Thyroid gland (tissue), 4 donors: ENCODE measurements around the gene MYO18B. TPM values are rescaled to one million over a fixed set of nuclear protein-coding genes. Genes with fewer than 3 reads are reported as not detected.

Experiments
- DNase-seq, 2 donors: peaks; one replicate each; pipeline ENCODE4 v3.0.0-alpha.2; 2019
- H3K27ac ChIP-seq, 3 donors: fragments of 200-600 bp; sonication (generic); 1 replicate in 2 of 3; 2 replicates in 1 of 3; pipeline ENCODE4 v1.5.1; 2016 to 2019; ENCODE audit warnings: mild to moderate bottlenecking in 1 of 3, moderate library complexity in 1 of 3
- H3K27me3 ChIP-seq: fragments of 200-600 bp; sonication (generic); one replicate; pipeline ENCODE4 v1.5.1; 2019
- H3K36me3 ChIP-seq, 2 donors: fragments of 200-600 bp; sonication (generic); one replicate each; pipeline ENCODE4 v1.5.1; 2016 to 2019
- H3K4me1 ChIP-seq, 2 donors: fragments of 200-600 bp; sonication (generic); one replicate each; pipeline ENCODE4 v1.5.1; 2017 to 2019
- H3K4me3 ChIP-seq, 3 donors: fragments of 200-600 bp; sonication (generic); replicated peaks in 1 of 3; 1 replicate in 2 of 3; 2 replicates in 1 of 3; pipeline ENCODE4 v1.5.1; 2016; ENCODE audit warnings: mild to moderate bottlenecking in 1 of 3
- H3K9me3 ChIP-seq: fragments of 200-600 bp; sonication (generic); one replicate; pipeline ENCODE4 v1.5.1; 2017
- CTCF ChIP-seq, 6 experiments: fragments of 200-600 bp in 3 of 6; fragments of 450-650 bp in 3 of 6; sonication (generic) in 3 of 6; IDR thresholded peaks; one replicate each; pipeline ENCODE4 v1.5.1; 2016 to 2019; ENCODE audit warnings: antibody characterized with exemption in 6 of 6, mild to moderate bottlenecking in 2 of 6, inconsistent platforms in 1 of 6, moderate library complexity in 1 of 6
- POLR2A ChIP-seq, 2 donors: fragments of 450-650 bp; IDR thresholded peaks; one replicate each; pipeline ENCODE4 v1.6.1; 2017; ENCODE audit warnings: antibody characterized with exemption in 2 of 2, mild to moderate bottlenecking in 2 of 2, moderate library complexity in 1 of 2
- WGBS, 2 donors: methylation state at CpG; one replicate each; pipeline ENCODE4 v1.1.5; 2017; 5-methylcytosine and 5-hydroxymethylcytosine counted together
- intact Hi-C: fragments of 100-400 bp; cut with DNase I; formaldehyde crosslinking; loops from one replicate; pipeline ENCODE4 v1.15.1; 2023
- total RNA-seq, 4 donors: library from RNA; depleted of rRNA; stranded (reverse); fragments of >200 nt; gene quantifications; one replicate each; pipeline ENCODE4 v1.2.3, GENCODE V29; 2016

Gene MYO18B
- total RNA-seq, 4 donors from 2014 or later: 0.33 TPM; not detected in 3

GRCh38 chr22:26054841-26055605 is 313.0 kb downstream of the MYO18B start:
- no peak for DNase-seq
- H3K27me3 ChIP-seq: no peaks in the 10 kb centered on the region
- intact Hi-C loops: no loop called here
- H3K36me3 ChIP-seq: no peaks in the 10 kb centered on the region
- no peak overlapping the region for H3K4me3 ChIP-seq
- 40 to 48% methylated on average over 6 of the region's 6 CpGs for WGBS, 2 donors
- H3K9me3 ChIP-seq: no peaks in the 10 kb centered on the region
- H3K27ac ChIP-seq: no peak overlapping the region
- no peak for TF ChIP-seq POLR2A (IDR thresholded peaks at IDR 0.05)
- TF ChIP-seq CTCF (IDR thresholded peaks at IDR 0.05): no peak
- H3K4me1 ChIP-seq: no peaks in the 10 kb centered on the region

- WGBS, 2 donors: 72 to 73% methylated on average over 1 of the region's 1 CpG
- no peak overlapping the region for H3K4me3 ChIP-seq
- intact Hi-C loops: no loop called here
- no peaks in the 10 kb centered on the region for H3K4me1 ChIP-seq
- no peak for DNase-seq
- H3K27ac ChIP-seq: no peak overlapping the region
- H3K36me3 ChIP-seq: no peaks in the 10 kb centered on the region
- no peaks in the 10 kb centered on the region for H3K9me3 ChIP-seq
- H3K27me3 ChIP-seq: no peaks in the 10 kb centered on the region
- TF ChIP-seq CTCF (IDR thresholded peaks at IDR 0.05) (no peak), POLR2A (IDR thresholded peaks at IDR 0.05) (no peak)
Measured at GRCh38 chr22:26055693-26056092, 313.7 kb downstream of the MYO18B start.

- Histone ChIP-seq H3K27me3 (no peaks in the 10 kb centered on the region), H3K9me3 (no peaks in the 10 kb centered on the region), H3K4me1 (no peaks in the 10 kb centered on the region), H3K27ac (no peak overlapping the region), H3K4me3 (no peak overlapping the region), H3K36me3 (no peaks in the 10 kb centered on the region)
- no peak for DNase-seq
- WGBS, 2 donors: 62 to 66% methylated on average over 12 of the region's 12 CpGs
- TF ChIP-seq CTCF (IDR thresholded peaks at IDR 0.05): no peak
- TF ChIP-seq POLR2A (IDR thresholded peaks at IDR 0.05): no peak
- intact Hi-C loops: no loop called here
Measured at GRCh38 chr22:26056455-26057200, 314.6 kb downstream of the MYO18B start.

GRCh38 chr22:26057731-26058130 is 315.7 kb downstream of the MYO18B start:
- no peak for DNase-seq
- no peak overlapping the region for H3K4me3 ChIP-seq
- H3K27ac ChIP-seq: no peak overlapping the region
- H3K4me1 ChIP-seq: no peaks in the 10 kb centered on the region
- H3K9me3 ChIP-seq: no peaks in the 10 kb centered on the region
- no peaks in the 10 kb centered on the region for H3K36me3 ChIP-seq
- no peaks in the 10 kb centered on the region for H3K27me3 ChIP-seq
- intact Hi-C loops: no loop called here
- TF ChIP-seq POLR2A (IDR thresholded peaks at IDR 0.05) (no peak), CTCF (IDR thresholded peaks at IDR 0.05) (no peak)

GRCh38 chr22:26064048-26064447 is 322.1 kb downstream of the MYO18B start:
- intact Hi-C loops: no loop called here
- no peak overlapping the region for H3K27ac ChIP-seq
- no peaks in the 10 kb centered on the region for H3K9me3 ChIP-seq
- DNase-seq: no peak
- H3K36me3 ChIP-seq: no peaks in the 10 kb centered on the region
- WGBS, 2 donors: 84 to 88% methylated on average over 2 of the region's 2 CpGs
- TF ChIP-seq CTCF (IDR thresholded peaks at IDR 0.05) (no peak), POLR2A (IDR thresholded peaks at IDR 0.05) (no peak)
- no peaks in the 10 kb centered on the region for H3K27me3 ChIP-seq
- no peak overlapping the region for H3K4me3 ChIP-seq
- no peaks in the 10 kb centered on the region for H3K4me1 ChIP-seq
